WTC11 (cell line): ENCODE results near the gene KLRG1. TPM values are rescaled to one million over a fixed set of nuclear protein-coding genes. Genes with fewer than 3 reads are reported as not detected.

ENCODE experiments used
- ATAC-seq: fragments of 200-7000 bp; cut with Tn5 transposase; 2 replicates; pipeline ENCODE4 v1.10.0; 2021; ENCODE audit warnings: mild to moderate bottlenecking, moderate library complexity
- CTCF ChIA-PET: fragments of 300-600 bp; sonication (Branson Sonifier 250); formaldehyde crosslinking; loops from one replicate; lab custom pipeline; 2021; ENCODE audit warnings: antibody characterized with exemption; lab: Charles Lee
- POLR2A ChIA-PET: fragments of 350-600 bp; sonication (Branson Sonifier 250); formaldehyde crosslinking; loops from one replicate; lab custom pipeline; 2021; ENCODE audit warnings: antibody characterized with exemption; lab: Charles Lee
- DNase-seq: peaks from one replicate; pipeline ENCODE4 v3.0.0; 2021; ENCODE audit warnings: low spot score
- H3K27ac Mint-ChIP-seq: 2 replicates; pipeline ENCODE4 v1.8.0; 2021; ENCODE audit warnings: mixed read lengths
- H3K27me3 Mint-ChIP-seq: 2 replicates; pipeline ENCODE4 v1.8.0; 2021; ENCODE audit warnings: low read depth, mild to moderate bottlenecking, moderate library complexity, mixed read lengths
- H3K36me3 Mint-ChIP-seq: 2 replicates; pipeline ENCODE4 v1.8.0; 2021; ENCODE audit warnings: mixed read lengths
- H3K4me1 Mint-ChIP-seq: 2 replicates; pipeline ENCODE4 v1.8.0; 2022; ENCODE audit warnings: mixed read lengths
- H3K4me3 Mint-ChIP-seq: 2 replicates; pipeline ENCODE4 v1.8.0; 2021; ENCODE audit warnings: mild to moderate bottlenecking, moderate library complexity, mixed read lengths
- H3K9me3 Mint-ChIP-seq: 2 replicates; pipeline ENCODE4 v1.8.0; 2021; ENCODE audit warnings: mixed read lengths
- CDX4 ChIP-seq: fragments of 250-450 bp; sonication (Bioruptor Pico); IDR thresholded peaks from 2 replicates; pipeline ENCODE4 v1.9.0; 2021; ENCODE audit warnings: moderate library complexity, mild to moderate bottlenecking, inconsistent platforms, borderline replicate concordance
- CREM ChIP-seq: sonication (generic); formaldehyde crosslinking; IDR thresholded peaks from 2 replicates; pipeline ENCODE4 v1.8.1; 2022; ENCODE audit warnings: mild to moderate bottlenecking, missing genetic modification reagents, moderate library complexity
- E2F4 ChIP-seq: sonication (generic); formaldehyde crosslinking; IDR thresholded peaks from 2 replicates; pipeline ENCODE4 v1.8.1; 2022; ENCODE audit warnings: low read depth, mild to moderate bottlenecking, moderate library complexity, missing genetic modification reagents, borderline replicate concordance
- E2F5 ChIP-seq: sonication (generic); formaldehyde crosslinking; IDR thresholded peaks from 2 replicates; pipeline ENCODE4 v1.8.1; 2022; ENCODE audit warnings: mild to moderate bottlenecking, moderate library complexity, missing genetic modification reagents
- EMX1 ChIP-seq: fragments of 250-450 bp; sonication (Bioruptor Pico); IDR thresholded peaks from 2 replicates; pipeline ENCODE4 v1.8.0; 2021; ENCODE audit warnings: mild to moderate bottlenecking
- FOXP1 ChIP-seq: sonication (generic); formaldehyde crosslinking; IDR thresholded peaks from 2 replicates; pipeline ENCODE4 v1.8.0; 2022; ENCODE audit warnings: missing genetic modification reagents, mild to moderate bottlenecking, moderate library complexity, borderline replicate concordance
- GRHL2 ChIP-seq: fragments of 250-450 bp; sonication (Bioruptor Pico); IDR thresholded peaks from 2 replicates; pipeline ENCODE4 v1.8.0; 2022; ENCODE audit warnings: mild to moderate bottlenecking, moderate library complexity; ENCODE audit not compliant: insufficient replicate concordance, severe bottlenecking
- JAZF1 ChIP-seq: fragments of 250-450 bp; sonication (Bioruptor Pico); IDR thresholded peaks from 2 replicates; pipeline ENCODE4 v1.9.0; 2021; ENCODE audit warnings: moderate library complexity, mild to moderate bottlenecking, inconsistent platforms
- MLX ChIP-seq: sonication (generic); formaldehyde crosslinking; IDR thresholded peaks from 2 replicates; pipeline ENCODE4 v1.8.1; 2023; ENCODE audit warnings: mild to moderate bottlenecking, missing genetic modification reagents, moderate library complexity
- MXD4 ChIP-seq: fragments of 250-450 bp; sonication (Bioruptor Pico); IDR thresholded peaks from 2 replicates; pipeline ENCODE4 v1.8.0; 2021; ENCODE audit warnings: mild to moderate bottlenecking, moderate library complexity, borderline replicate concordance
- SOX15 ChIP-seq: fragments of 250-450 bp; sonication (Bioruptor Pico); IDR thresholded peaks from 2 replicates; pipeline ENCODE4 v1.9.0; 2021; ENCODE audit warnings: mild to moderate bottlenecking
- STAT6 ChIP-seq: sonication (generic); formaldehyde crosslinking; conservative IDR thresholded peaks from 2 replicates; pipeline ENCODE4 v1.8.1; 2023; ENCODE audit warnings: mild to moderate bottlenecking, low read depth, missing genetic modification reagents, moderate library complexity
- USF1 ChIP-seq: sonication (generic); formaldehyde crosslinking; IDR thresholded peaks from 2 replicates; pipeline ENCODE4 v1.8.0; 2022; ENCODE audit warnings: mild to moderate bottlenecking, missing genetic modification reagents
- ZNF232 ChIP-seq: sonication (generic); formaldehyde crosslinking; IDR thresholded peaks from 2 replicates; pipeline ENCODE4 v1.8.0; 2022; ENCODE audit warnings: mild to moderate bottlenecking, missing genetic modification reagents
- ZNF281 ChIP-seq: sonication (generic); formaldehyde crosslinking; IDR thresholded peaks from 2 replicates; pipeline ENCODE4 v1.8.0; 2023; ENCODE audit warnings: mild to moderate bottlenecking, missing genetic modification reagents
- total RNA-seq: library from RNA; stranded (reverse); gene quantifications from 3 replicates; pipeline ENCODE4 v1.2.3, GENCODE V29; 2021

KLRG1 gene
- total RNA-seq, 1 experiment from 2014 or later = 7.2 TPM

GRCh38 chr12:9002335-9002734, 13.0 kb downstream of the KLRG1 start:
- ATAC-seq = no peak
- CTCF ChIA-PET = no interaction called here

GRCh38 chr12:9022592-9022991, 33.2 kb downstream of the KLRG1 start:
- Mint-ChIP-seq H3K36me3 (peaks cover 1% of the 10 kb centered on the region), H3K27me3 (no peaks in the 10 kb centered on the region), H3K4me3 (no peak overlapping the region), H3K9me3 (peaks cover 24% of the 10 kb centered on the region), H3K4me1 (no peaks in the 10 kb centered on the region), H3K27ac (no peak overlapping the region)
- no peak for DNase-seq
- ChIA-PET CTCF (no interaction called here), POLR2A (no interaction called here)
- ATAC-seq = no peak
- TF ChIP-seq CREM (no peak), ZNF281 (CRISPR knock-in tag) (no peak), GRHL2 (CRISPR knock-in tag) (no peak), EMX1 (no peak), SOX15 (no peak), ZNF232 (CRISPR knock-in tag) (no peak), E2F4 (no peak), USF1 (CRISPR knock-in tag) (no peak), FOXP1 (CRISPR knock-in tag) (no peak), CDX4 (CRISPR knock-in tag) (no peak), MLX (CRISPR knock-in tag) (no peak)

More at GRCh38 chr12:9002335-9002734, 13.0 kb downstream of the KLRG1 start:
- no peak overlapping the region for H3K4me3 Mint-ChIP-seq
- peaks cover 4% of the 10 kb centered on the region; the same call in 1 of the 2 replicates for H3K36me3 Mint-ChIP-seq
- no peak for DNase-seq
- H3K4me1 Mint-ChIP-seq = peaks cover under 1% of the 10 kb centered on the region; the same call in 1 of the 2 replicates
- H3K27me3 Mint-ChIP-seq = no peaks in the 10 kb centered on the region
- peaks cover 5% of the 10 kb centered on the region for H3K9me3 Mint-ChIP-seq
- H3K27ac Mint-ChIP-seq = no peak overlapping the region
- TF ChIP-seq E2F5 (CRISPR knock-in tag) (no peak), JAZF1 (CRISPR knock-in tag) (no peak), STAT6 (CRISPR knock-in tag) (no peak), MXD4 (CRISPR knock-in tag) (no peak)
- POLR2A ChIA-PET = no interaction called here
